Activated naive CD8-positive, alpha-beta T cell treated with anti-CD3 and anti-CD28 coated beads, Interleukin-2, amount 50 U/mL, for 24 hours (primary cell): ENCODE measurements around the gene MXI1.

Experiments
- ATAC-seq: fragments of 150-1000 bp; cut with Tn5 transposase; one replicate; pipeline ENCODE4 v1.10.0; 2021
- DNase-seq: peaks from one replicate; pipeline ENCODE4 v3.0.0; 2021
- H3K27ac Mint-ChIP-seq: one replicate; pipeline ENCODE4 v1.8.0; 2021; ENCODE audit warnings: mild to moderate bottlenecking, mixed read lengths
- H3K27me3 Mint-ChIP-seq: one replicate; pipeline ENCODE4 v1.8.0; 2021; ENCODE audit warnings: mixed read lengths
- H3K36me3 Mint-ChIP-seq: one replicate; pipeline ENCODE4 v1.8.0; 2021; ENCODE audit warnings: low read depth, mixed read lengths
- H3K4me1 Mint-ChIP-seq: one replicate; pipeline ENCODE4 v1.8.0; 2021; ENCODE audit warnings: mixed read lengths
- H3K4me3 Mint-ChIP-seq: one replicate; pipeline ENCODE4 v1.8.0; 2021; ENCODE audit warnings: mild to moderate bottlenecking, moderate library complexity, mixed read lengths
- H3K9me3 Mint-ChIP-seq: one replicate; pipeline ENCODE4 v1.8.0; 2021; ENCODE audit warnings: mixed read lengths

The MXI1 gene

GRCh38 chr10:110203500-110204455, 3.6 kb upstream of the MXI1 start:
- no peaks in the 10 kb centered on the region for H3K36me3 Mint-ChIP-seq
- peaks cover 48% of the 10 kb centered on the region for H3K27me3 Mint-ChIP-seq
- H3K4me3 Mint-ChIP-seq = no peak overlapping the region
- DNase-seq = no peak
- peaks cover 15% of the 10 kb centered on the region for H3K4me1 Mint-ChIP-seq
- no peaks in the 10 kb centered on the region for H3K9me3 Mint-ChIP-seq
- no peak for ATAC-seq
- H3K27ac Mint-ChIP-seq = no peak overlapping the region

- no peak overlapping the region for H3K27ac Mint-ChIP-seq
- H3K4me3 Mint-ChIP-seq = no peak overlapping the region
- peaks cover 42% of the 10 kb centered on the region for H3K27me3 Mint-ChIP-seq
- H3K36me3 Mint-ChIP-seq = no peaks in the 10 kb centered on the region
- DNase-seq (no peak), ATAC-seq (no peak)
- H3K9me3 Mint-ChIP-seq = no peaks in the 10 kb centered on the region
- peaks cover 22% of the 10 kb centered on the region for H3K4me1 Mint-ChIP-seq
Observed at GRCh38 chr10:110205051-110205675, 2.2 kb upstream of the MXI1 start.

- H3K4me3 Mint-ChIP-seq = peak overlapping the region; percentile 91
- ATAC-seq = no peak
- H3K36me3 Mint-ChIP-seq = no peaks in the 10 kb centered on the region
- peak; percentile 48 for DNase-seq
- peaks cover 40% of the 10 kb centered on the region for H3K4me1 Mint-ChIP-seq
- peak overlapping the region; percentile 73 for H3K27ac Mint-ChIP-seq
- H3K27me3 Mint-ChIP-seq = peaks cover 28% of the 10 kb centered on the region
- no peaks in the 10 kb centered on the region for H3K9me3 Mint-ChIP-seq
Observed at GRCh38 chr10:110207805-110208613, 604 bp downstream of the MXI1 start.

GRCh38 chr10:110208614-110209453, 1.4 kb downstream of the MXI1 start:
- Mint-ChIP-seq H3K27me3 (peaks cover 28% of the 10 kb centered on the region), H3K27ac (peak overlapping the region; percentile 89), H3K4me1 (peaks cover 42% of the 10 kb centered on the region), H3K9me3 (no peaks in the 10 kb centered on the region), H3K4me3 (peak overlapping the region; percentile 91), H3K36me3 (no peaks in the 10 kb centered on the region)
- peak; percentile 36 for DNase-seq
- no peak for ATAC-seq

GRCh38 chr10:110209454-110209925, 2.1 kb downstream of the MXI1 start:
- Mint-ChIP-seq H3K27ac (peak overlapping the region; percentile 89), H3K36me3 (no peaks in the 10 kb centered on the region), H3K4me1 (peaks cover 48% of the 10 kb centered on the region), H3K27me3 (peaks cover 24% of the 10 kb centered on the region), H3K9me3 (no peaks in the 10 kb centered on the region), H3K4me3 (peak overlapping the region; percentile 91)
- peak; percentile 73 for DNase-seq
- ATAC-seq = peak; percentile 2

- peaks cover 51% of the 10 kb centered on the region for H3K4me1 Mint-ChIP-seq
- peak overlapping the region; percentile 91 for H3K4me3 Mint-ChIP-seq
- no peaks in the 10 kb centered on the region for H3K9me3 Mint-ChIP-seq
- H3K36me3 Mint-ChIP-seq = no peaks in the 10 kb centered on the region
- H3K27ac Mint-ChIP-seq = peak overlapping the region; percentile 90
- DNase-seq (peak; percentile 70), ATAC-seq (peak; percentile 3)
- peaks cover 20% of the 10 kb centered on the region for H3K27me3 Mint-ChIP-seq
Observed at GRCh38 chr10:110209926-110210673, 2.7 kb downstream of the MXI1 start.

GRCh38 chr10:110210674-110211464, 3.5 kb downstream of the MXI1 start:
- H3K27ac Mint-ChIP-seq = peak overlapping the region; percentile 90
- no peaks in the 10 kb centered on the region for H3K9me3 Mint-ChIP-seq
- peaks cover 18% of the 10 kb centered on the region for H3K27me3 Mint-ChIP-seq
- ATAC-seq (peak; percentile 68), DNase-seq (peak; percentile 92)
- peak overlapping the region; percentile 81 for H3K4me3 Mint-ChIP-seq
- no peaks in the 10 kb centered on the region for H3K36me3 Mint-ChIP-seq
- peaks cover 55% of the 10 kb centered on the region for H3K4me1 Mint-ChIP-seq

- Mint-ChIP-seq H3K36me3 (no peaks in the 10 kb centered on the region), H3K27me3 (peaks cover 14% of the 10 kb centered on the region), H3K9me3 (no peaks in the 10 kb centered on the region), H3K4me1 (peaks cover 55% of the 10 kb centered on the region), H3K27ac (peak overlapping the region; percentile 90), H3K4me3 (peak overlapping the region; percentile 81)
- no peak for ATAC-seq
- DNase-seq = no peak
Observed at GRCh38 chr10:110211465-110211843, 4.0 kb downstream of the MXI1 start.

- H3K4me1 Mint-ChIP-seq = peaks cover 47% of the 10 kb centered on the region
Observed at GRCh38 chr10:110212119-110213006, 5.0 kb downstream of the MXI1 start.

GRCh38 chr10:110214371-110214826, 7.0 kb downstream of the MXI1 start:
- H3K27me3 Mint-ChIP-seq = peaks cover 6% of the 10 kb centered on the region
- no peak overlapping the region for H3K4me3 Mint-ChIP-seq
- DNase-seq = no peak
- ATAC-seq = no peak
- H3K36me3 Mint-ChIP-seq = no peaks in the 10 kb centered on the region
- H3K9me3 Mint-ChIP-seq = no peaks in the 10 kb centered on the region
- no peak overlapping the region for H3K27ac Mint-ChIP-seq
- H3K4me1 Mint-ChIP-seq = peaks cover 40% of the 10 kb centered on the region

More at GRCh38 chr10:110212119-110213006, 5.0 kb downstream of the MXI1 start:
- H3K36me3 Mint-ChIP-seq = no peaks in the 10 kb centered on the region
- no peaks in the 10 kb centered on the region for H3K9me3 Mint-ChIP-seq
- DNase-seq (no peak), ATAC-seq (no peak)
- peak overlapping the region; percentile 81 for H3K4me3 Mint-ChIP-seq
- peaks cover 10% of the 10 kb centered on the region for H3K27me3 Mint-ChIP-seq
- H3K27ac Mint-ChIP-seq = peak overlapping the region; percentile 90

- H3K27me3 Mint-ChIP-seq = peaks cover 6% of the 10 kb centered on the region
- H3K36me3 Mint-ChIP-seq = no peaks in the 10 kb centered on the region
- no peak overlapping the region for H3K27ac Mint-ChIP-seq
- H3K4me3 Mint-ChIP-seq = no peak overlapping the region
- H3K9me3 Mint-ChIP-seq = no peaks in the 10 kb centered on the region
- peaks cover 39% of the 10 kb centered on the region for H3K4me1 Mint-ChIP-seq
- no peak for DNase-seq
- no peak for ATAC-seq
Observed at GRCh38 chr10:110215286-110216170, 8.1 kb downstream of the MXI1 start.
